ENCODE measurements around the gene SNCAIP. TPM values are rescaled to one million over a fixed set of nuclear protein-coding genes. Genes with fewer than 3 reads are reported as not detected.

The SNCAIP gene
- polyA plus RNA-seq, 1 experiment: 12.3 TPM

DNA sequence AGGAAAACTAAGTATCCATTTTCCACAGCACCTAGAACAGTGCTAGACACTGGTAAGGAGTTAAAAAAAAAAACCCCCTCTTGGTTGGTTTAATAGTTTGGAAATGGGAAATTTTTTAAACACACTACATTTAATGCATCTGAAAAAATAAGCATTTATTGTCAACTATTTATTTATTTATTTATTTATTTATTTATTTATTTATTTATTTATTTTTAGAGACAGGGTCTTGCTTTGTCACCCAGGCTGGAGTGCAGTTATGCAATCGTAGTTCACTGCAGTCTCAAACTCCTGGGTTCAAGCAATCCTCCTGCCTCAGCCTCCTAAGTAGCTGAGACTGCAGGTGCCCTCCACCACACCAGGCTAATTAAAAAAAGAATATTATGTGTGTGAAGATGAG lies 51.6 kb downstream of the SNCAIP start:
- CTCF ChIA-PET: no interaction called here
- TF ChIP-seq, protein P1, sequence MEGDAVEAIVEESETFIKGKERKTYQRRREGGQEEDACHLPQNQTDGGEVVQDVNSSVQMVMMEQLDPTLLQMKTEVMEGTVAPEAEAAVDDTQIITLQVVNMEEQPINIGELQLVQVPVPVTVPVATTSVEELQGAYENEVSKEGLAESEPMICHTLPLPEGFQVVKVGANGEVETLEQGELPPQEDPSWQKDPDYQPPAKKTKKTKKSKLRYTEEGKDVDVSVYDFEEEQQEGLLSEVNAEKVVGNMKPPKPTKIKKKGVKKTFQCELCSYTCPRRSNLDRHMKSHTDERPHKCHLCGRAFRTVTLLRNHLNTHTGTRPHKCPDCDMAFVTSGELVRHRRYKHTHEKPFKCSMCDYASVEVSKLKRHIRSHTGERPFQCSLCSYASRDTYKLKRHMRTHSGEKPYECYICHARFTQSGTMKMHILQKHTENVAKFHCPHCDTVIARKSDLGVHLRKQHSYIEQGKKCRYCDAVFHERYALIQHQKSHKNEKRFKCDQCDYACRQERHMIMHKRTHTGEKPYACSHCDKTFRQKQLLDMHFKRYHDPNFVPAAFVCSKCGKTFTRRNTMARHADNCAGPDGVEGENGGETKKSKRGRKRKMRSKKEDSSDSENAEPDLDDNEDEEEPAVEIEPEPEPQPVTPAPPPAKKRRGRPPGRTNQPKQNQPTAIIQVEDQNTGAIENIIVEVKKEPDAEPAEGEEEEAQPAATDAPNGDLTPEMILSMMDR (IDR thresholded peaks at IDR 0.05; ENCODE audit: low read depth, low read length): no peak
- H3K27ac ChIP-seq (ENCODE audit: low read depth, low read length): no peak overlapping the region

DNA sequence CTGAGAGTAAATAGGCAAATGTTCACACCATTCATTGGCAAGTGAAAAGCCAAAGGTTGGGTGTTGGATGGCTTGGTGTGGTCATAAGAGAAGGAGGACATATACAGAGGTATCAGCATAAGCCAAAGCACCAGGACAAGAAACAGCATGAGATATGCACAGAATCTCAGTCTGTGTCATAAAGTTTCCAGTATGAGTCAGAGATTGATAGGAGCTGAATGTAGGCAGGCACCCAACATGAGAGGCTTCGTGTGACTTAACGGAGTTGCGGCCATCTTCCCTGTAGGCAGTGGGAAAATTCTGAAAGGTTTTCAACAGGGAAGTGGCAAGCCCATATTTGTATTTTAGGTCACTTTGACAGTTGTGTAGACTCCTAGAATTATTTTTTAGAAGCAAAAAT lies 54.5 kb downstream of the SNCAIP start:
- no peaks in the 10 kb centered on the region for H3K9me3 ChIP-seq (ENCODE audit: control insufficient read depth, insufficient read depth, low read length)
- DNase-seq (ENCODE audit: low read depth, low spot score): no peak
- no peaks in the 10 kb centered on the region for H3K27me3 ChIP-seq (ENCODE audit: control insufficient read depth, insufficient read depth, low read length)
- TF ChIP-seq, protein P1 (IDR thresholded peaks at IDR 0.05; ENCODE audit: low read depth, low read length): no peak
- POLR2A ChIA-PET: no interaction called here
- no peak overlapping the region for H3K4me3 ChIP-seq (ENCODE audit: low read depth, low read length)
- H3K27ac ChIP-seq (ENCODE audit: low read depth, low read length): no peak overlapping the region
- CTCF ChIA-PET: no interaction called here

More for the DNA sequence above, 51.6 kb downstream of the SNCAIP start:
- POLR2A ChIA-PET: no interaction called here
- H3K27me3 ChIP-seq (ENCODE audit: control insufficient read depth, insufficient read depth, low read length): no peaks in the 10 kb centered on the region
- no peaks in the 10 kb centered on the region for H3K9me3 ChIP-seq (ENCODE audit: control insufficient read depth, insufficient read depth, low read length)
- no peak for DNase-seq (ENCODE audit: low read depth, low spot score)
- H3K4me3 ChIP-seq (ENCODE audit: low read depth, low read length): no peak overlapping the region

GRCh38 chr5:122367456-122367855 lies 55.4 kb downstream of the SNCAIP start:
- no peaks in the 10 kb centered on the region for H3K9me3 ChIP-seq (ENCODE audit: control insufficient read depth, insufficient read depth, low read length)
- ChIA-PET POLR2A (no interaction called here), CTCF (no interaction called here)
- DNase-seq (ENCODE audit: low read depth, low spot score): no peak
- TF ChIP-seq, protein P1 (IDR thresholded peaks at IDR 0.05; ENCODE audit: low read depth, low read length): no peak
- H3K4me3 ChIP-seq (ENCODE audit: low read depth, low read length): no peak overlapping the region
- no peaks in the 10 kb centered on the region for H3K27me3 ChIP-seq (ENCODE audit: control insufficient read depth, insufficient read depth, low read length)
- no peak overlapping the region for H3K27ac ChIP-seq (ENCODE audit: low read depth, low read length)

GRCh38 chr5:122368510-122369251 lies 56.6 kb downstream of the SNCAIP start:
- Histone ChIP-seq H3K4me3 (ENCODE audit: low read depth, low read length) (no peak overlapping the region), H3K9me3 (ENCODE audit: control insufficient read depth, insufficient read depth, low read length) (no peaks in the 10 kb centered on the region), H3K27ac (ENCODE audit: low read depth, low read length) (no peak overlapping the region), H3K27me3 (ENCODE audit: control insufficient read depth, insufficient read depth, low read length) (no peaks in the 10 kb centered on the region)
- ChIA-PET POLR2A (interaction anchor here (0.7 kb wide), 1 partner anchor 86 kb away, joined by 3 read pairs; no protein-coding TSS in a partner anchor), CTCF (interaction anchor here (1.2 to 1.3 kb wide), 2 partner anchors 173 kb away, joined by 4 read pairs; no protein-coding TSS in a partner anchor)
- DNase-seq (ENCODE audit: low read depth, low spot score): no peak
- TF ChIP-seq, protein P1 (IDR thresholded peaks at IDR 0.05; ENCODE audit: low read depth, low read length): no peak

DNA sequence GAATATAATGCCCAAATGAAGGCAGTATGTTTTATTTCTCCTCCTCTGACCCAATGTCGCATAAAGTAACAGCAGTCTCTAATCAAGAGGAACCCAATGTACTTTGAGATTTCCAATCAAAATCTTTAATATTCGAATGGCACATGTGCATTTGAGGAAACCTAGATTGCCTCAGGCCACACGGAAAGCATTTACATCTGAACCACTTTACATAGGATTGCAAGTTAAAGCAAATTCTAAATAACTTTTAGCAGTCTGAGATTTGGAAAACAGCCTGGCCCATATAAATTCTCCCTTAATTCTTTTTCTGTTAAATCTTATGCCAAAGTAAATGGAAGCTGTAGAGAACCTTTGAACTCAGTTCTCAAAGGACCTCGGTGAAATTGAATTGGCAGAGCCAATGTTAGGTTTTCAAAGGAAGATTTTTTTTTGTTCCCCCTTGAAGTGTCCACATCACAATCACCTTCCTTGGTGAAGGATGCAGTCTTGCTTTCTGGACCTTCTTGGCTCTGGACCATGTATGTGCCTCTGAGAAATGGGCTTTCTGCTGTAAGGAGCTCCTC lies 57.3 kb downstream of the SNCAIP start:
- Histone ChIP-seq H3K27me3 (ENCODE audit: control insufficient read depth, insufficient read depth, low read length) (no peaks in the 10 kb centered on the region), H3K4me3 (ENCODE audit: low read depth, low read length) (no peak overlapping the region), H3K9me3 (ENCODE audit: control insufficient read depth, insufficient read depth, low read length) (no peaks in the 10 kb centered on the region), H3K27ac (ENCODE audit: low read depth, low read length) (no peak overlapping the region)
- ChIA-PET POLR2A (interaction anchor here (0.7 kb wide), 1 partner anchor 87 kb away, joined by 3 read pairs; no protein-coding TSS in a partner anchor), CTCF (interaction anchor here (0.9 to 1.3 kb wide), 3 partner anchors 46 to 174 kb away, joined by 3 to 4 read pairs (median 4); no protein-coding TSS in a partner anchor)
- TF ChIP-seq, protein P1 (IDR thresholded peaks at IDR 0.05; ENCODE audit: low read depth, low read length): no peak
- no peak for DNase-seq (ENCODE audit: low read depth, low spot score)
